ENCODE results near the gene WNT1.

The WNT1 gene

GRCh38 chr12:48980389-48980952 is 2.3 kb downstream of the WNT1 start:
- in situ Hi-C loops (cut with MboI; ENCODE audit: low sequenced_read_pairs), result no loop called here

- in situ Hi-C loops (cut with MboI; ENCODE audit: low sequenced_read_pairs), result no loop called here
Measured at GRCh38 chr12:48980953-48981756, 3.0 kb downstream of the WNT1 start.

- in situ Hi-C loops (cut with MboI; ENCODE audit: low sequenced_read_pairs), result no loop called here
Measured at GRCh38 chr12:48981757-48982157, 3.6 kb downstream of the WNT1 start.

GRCh38 chr12:48982397-48983080 is 4.4 kb downstream of the WNT1 start:
- in situ Hi-C loops (cut with MboI; ENCODE audit: low sequenced_read_pairs), result no loop called here

GRCh38 chr12:48985475-48985897 is 7.4 kb downstream of the WNT1 start:
- in situ Hi-C loops (cut with MboI; ENCODE audit: low sequenced_read_pairs), result no loop called here

- in situ Hi-C loops (cut with MboI; ENCODE audit: low sequenced_read_pairs), result no loop called here
Measured at GRCh38 chr12:48985901-48986300, 7.8 kb downstream of the WNT1 start.

- in situ Hi-C loops (cut with MboI; ENCODE audit: low sequenced_read_pairs), result no loop called here
Measured at GRCh38 chr12:48986720-48987291, 8.7 kb downstream of the WNT1 start.

GRCh38 chr12:48988030-48988649 is 10.0 kb downstream of the WNT1 start:
- in situ Hi-C loops (cut with MboI; ENCODE audit: low sequenced_read_pairs), result no loop called here

- in situ Hi-C loops (cut with MboI; ENCODE audit: low sequenced_read_pairs), result no loop called here
Measured at GRCh38 chr12:48990552-48990951, 12.4 kb downstream of the WNT1 start.

GRCh38 chr12:48991247-48992050 is 13.3 kb downstream of the WNT1 start:
- in situ Hi-C loops (cut with MboI; ENCODE audit: low sequenced_read_pairs), result no loop called here

GRCh38 chr12:48993787-48994186 is 15.7 kb downstream of the WNT1 start:
- in situ Hi-C loops (cut with MboI; ENCODE audit: low sequenced_read_pairs), result no loop called here

- in situ Hi-C loops (cut with MboI; ENCODE audit: low sequenced_read_pairs), result no loop called here
Measured at GRCh38 chr12:48994224-48995085, 16.3 kb downstream of the WNT1 start.

GRCh38 chr12:48995086-48995879 is 17.2 kb downstream of the WNT1 start:
- in situ Hi-C loops (cut with MboI; ENCODE audit: low sequenced_read_pairs), result no loop called here

GRCh38 chr12:48996794-48997718 is 18.9 kb downstream of the WNT1 start:
- in situ Hi-C loops (cut with MboI; ENCODE audit: low sequenced_read_pairs), result no loop called here

- in situ Hi-C loops (cut with MboI; ENCODE audit: low sequenced_read_pairs), result no loop called here
Measured at GRCh38 chr12:48997719-48998496, 19.8 kb downstream of the WNT1 start.

- in situ Hi-C loops (cut with MboI; ENCODE audit: low sequenced_read_pairs), result no loop called here
Measured at GRCh38 chr12:48998497-48999353, 20.6 kb downstream of the WNT1 start.

Measured in hTERT RPE-1 (cell line).